Endothelial cell of hepatic sinusoid (primary cell): ENCODE measurements around the gene GPD1.

Source experiments
- in situ Hi-C: cut with HindIII; loops from 2 replicates; pipeline ENCODE4 v1.10.0; 2017; ENCODE audit warnings: low sequenced_read_pairs

GPD1 gene

DNA sequence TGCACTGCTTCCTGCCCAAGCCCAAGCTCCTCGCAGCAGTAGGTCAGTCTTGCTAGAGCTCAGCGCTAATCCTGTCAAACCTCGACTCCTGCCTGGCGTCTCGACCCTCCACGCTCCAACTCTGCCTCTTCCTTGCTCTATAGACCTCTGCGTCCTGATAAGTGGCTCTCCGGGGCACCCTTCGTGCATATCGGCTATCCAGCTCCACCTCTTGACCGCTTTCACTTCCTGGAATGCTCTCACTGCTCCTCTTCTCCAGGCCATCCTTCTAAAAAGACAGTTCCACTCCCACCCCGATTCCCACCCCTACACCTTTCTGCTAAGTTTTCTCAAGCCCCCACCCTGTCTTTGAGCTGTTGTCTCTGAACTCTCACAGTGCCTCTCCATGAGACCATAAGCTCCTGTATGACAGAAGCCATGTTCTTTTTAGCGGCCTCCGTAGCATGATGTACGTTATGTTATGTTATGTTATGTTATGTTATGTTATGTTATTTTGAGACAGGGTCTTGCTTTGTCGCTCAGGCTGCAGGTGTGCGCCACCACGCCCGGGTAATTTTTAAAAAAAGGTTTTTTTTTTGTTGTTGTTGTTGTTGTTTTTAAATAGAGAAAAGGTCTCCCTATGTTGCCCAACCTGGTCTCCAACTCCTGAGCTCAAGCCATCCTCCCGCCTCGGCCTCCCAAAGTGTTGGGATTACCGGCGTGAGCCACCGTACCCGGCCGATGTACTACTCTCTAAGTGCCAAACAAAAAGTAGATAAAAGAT is 8.8 kb downstream of the GPD1 start:
- in situ Hi-C loops: no loop called here

GRCh38 chr12:50117057-50117622 is 13.3 kb downstream of the GPD1 start:
- in situ Hi-C loops: no loop called here

- in situ Hi-C loops: no loop called here
Measured at GRCh38 chr12:50119387-50119786, 15.6 kb downstream of the GPD1 start.

DNA sequence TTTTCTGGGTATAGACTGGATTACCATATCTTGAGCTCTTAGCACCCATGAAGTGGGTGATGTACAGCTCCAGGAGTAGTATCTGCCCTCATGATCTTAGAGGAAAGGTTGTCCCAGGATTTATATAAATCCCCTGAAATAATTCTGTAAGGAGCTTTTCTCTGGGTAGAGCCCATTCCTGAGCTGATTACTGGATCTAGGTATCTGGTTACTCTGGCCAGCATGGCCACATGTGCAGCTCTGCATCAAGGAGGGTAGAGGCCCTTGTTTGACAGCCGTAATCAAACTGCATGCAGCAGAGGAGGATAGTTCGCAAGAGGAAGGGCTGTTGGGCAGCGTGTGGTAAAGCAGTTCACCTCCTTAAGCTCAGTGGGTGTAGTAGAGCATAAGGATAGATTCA is 16.7 kb downstream of the GPD1 start:
- in situ Hi-C loops: no loop called here

DNA sequence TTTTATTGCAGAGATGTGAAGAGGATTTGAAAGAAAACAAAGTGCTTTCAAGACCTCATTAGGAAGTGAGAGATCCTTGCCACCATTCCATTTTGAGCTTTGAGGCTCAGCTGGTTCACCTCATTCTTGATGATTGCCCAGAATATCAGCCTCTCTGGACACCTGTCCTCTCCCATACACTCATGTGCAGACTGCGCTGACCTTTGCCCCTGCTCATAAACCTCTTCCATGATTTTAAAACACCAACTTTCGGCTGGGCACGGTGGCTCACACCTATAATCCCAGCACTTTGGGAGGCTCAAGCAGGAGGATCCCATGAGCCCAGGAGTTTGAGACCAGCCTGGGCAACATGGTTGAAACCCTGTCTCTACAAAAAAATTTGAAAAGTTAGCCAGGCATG is 17.1 kb downstream of the GPD1 start:
- in situ Hi-C loops: no loop called here

- in situ Hi-C loops: no loop called here
Measured at GRCh38 chr12:50121641-50122040, 17.8 kb downstream of the GPD1 start.

- in situ Hi-C loops: no loop called here
Measured at GRCh38 chr12:50123203-50123602, 19.4 kb downstream of the GPD1 start.

GRCh38 chr12:50127546-50127945 is 23.7 kb downstream of the GPD1 start:
- in situ Hi-C loops: no loop called here

DNA sequence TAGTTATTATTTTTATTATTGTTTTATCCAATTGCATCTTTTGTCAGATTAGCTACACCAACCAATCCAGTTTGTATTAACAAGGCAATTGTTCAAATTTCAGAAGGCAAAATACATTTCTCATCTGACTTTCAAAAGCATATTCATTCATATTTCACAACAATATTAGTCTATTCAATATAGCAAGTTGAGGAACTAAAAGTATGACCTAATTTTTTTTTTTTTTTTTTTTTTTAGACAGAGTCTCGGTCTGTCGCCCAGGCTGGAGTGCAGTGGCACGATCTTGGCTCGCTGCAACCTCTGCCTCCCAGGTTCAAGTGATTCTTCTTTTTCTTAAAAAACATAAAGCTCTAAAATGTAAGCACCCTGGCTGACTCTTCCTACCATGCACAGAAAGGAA is 25.5 kb downstream of the GPD1 start:
- in situ Hi-C loops: no loop called here

- in situ Hi-C loops: no loop called here
Measured at GRCh38 chr12:50132505-50133135, 28.8 kb downstream of the GPD1 start.

DNA sequence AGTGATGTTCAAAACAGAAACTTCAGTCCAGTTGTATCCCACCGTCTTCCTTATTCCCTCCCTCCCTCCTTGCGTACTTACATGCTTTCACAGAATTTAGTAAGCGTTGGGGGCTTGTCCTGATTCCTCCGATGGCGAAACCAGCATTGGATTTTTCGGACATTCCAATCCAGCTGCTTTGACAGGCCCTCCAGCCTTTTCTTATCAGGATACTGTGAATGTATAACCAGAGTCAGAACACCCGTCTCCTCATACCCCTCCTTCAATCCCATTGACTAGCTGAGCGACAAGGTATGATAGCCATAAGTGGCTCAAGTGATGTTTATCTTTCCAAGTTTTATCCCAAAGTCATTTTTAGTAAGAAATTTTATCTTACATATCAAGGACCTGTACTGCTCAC is 39.2 kb downstream of the GPD1 start:
- in situ Hi-C loops: no loop called here

DNA sequence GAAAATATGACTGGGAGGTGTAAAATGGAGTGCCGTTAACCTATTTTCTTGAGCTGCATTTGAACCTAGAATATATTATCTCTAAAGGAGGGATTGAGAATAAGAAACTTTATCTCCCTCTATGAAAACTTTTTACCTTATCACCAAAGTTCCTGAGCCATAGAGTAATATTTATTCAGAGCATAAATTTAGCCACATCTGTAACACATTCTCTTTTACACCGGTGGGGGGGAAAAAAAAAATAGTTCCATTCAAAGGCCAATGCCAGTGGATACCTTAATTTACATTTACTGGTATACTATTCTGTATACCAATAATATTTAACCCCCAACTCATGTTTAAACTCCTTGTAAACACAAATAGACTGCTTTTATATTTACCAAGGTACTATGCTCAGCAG is 41.6 kb downstream of the GPD1 start:
- in situ Hi-C loops: loop anchor here (5.0 kb wide), 1 partner anchor 52 kb away; no protein-coding TSS in a partner anchor

DNA sequence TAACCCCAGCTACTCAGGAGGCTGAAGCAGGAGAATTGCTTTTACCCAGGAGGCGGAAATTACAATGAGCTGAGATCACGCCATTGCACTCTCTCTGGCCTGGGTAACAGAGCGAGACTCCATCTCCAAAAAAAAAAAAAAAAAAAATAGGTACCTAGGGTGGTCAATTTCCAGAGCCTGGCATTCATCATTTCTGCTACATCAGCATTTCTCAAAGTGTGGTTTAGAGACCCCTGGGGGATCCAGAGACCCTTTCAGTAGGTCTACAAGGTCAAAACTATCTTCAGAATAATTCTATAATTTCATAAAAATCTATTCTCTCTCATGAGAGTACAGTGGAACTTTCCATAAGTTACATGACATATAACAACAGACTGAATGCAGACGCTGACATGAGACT is 43.5 kb downstream of the GPD1 start:
- in situ Hi-C loops: loop anchor here (5.0 kb wide), 1 partner anchor 50 kb away; no protein-coding TSS in a partner anchor

- in situ Hi-C loops: loop anchor here (5.0 kb wide), 1 partner anchor 49 kb away; no protein-coding TSS in a partner anchor
Measured at GRCh38 chr12:50148011-50148410, 44.2 kb downstream of the GPD1 start.

DNA sequence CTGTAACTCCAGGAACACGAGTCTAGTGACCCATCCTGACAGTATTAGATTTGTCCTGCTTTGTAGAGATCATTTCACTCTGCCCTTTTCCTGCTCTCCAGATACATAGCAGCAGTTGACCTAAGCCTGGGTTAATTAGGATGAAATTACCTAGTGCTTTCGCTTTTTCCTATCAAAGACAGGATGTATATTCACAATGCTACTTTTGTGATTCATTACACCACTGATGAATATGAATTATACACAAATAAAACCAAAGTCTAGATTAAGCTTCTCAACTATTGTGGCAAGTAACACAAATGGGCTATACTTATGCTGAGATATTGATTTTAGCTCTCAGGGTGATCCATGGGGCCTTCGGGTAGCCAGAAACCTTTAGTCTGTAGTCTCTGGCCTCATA is 45.5 kb downstream of the GPD1 start:
- in situ Hi-C loops: loop anchor here (5.0 kb wide), 1 partner anchor 48 kb away; no protein-coding TSS in a partner anchor

GRCh38 chr12:50151047-50151687 is 47.4 kb downstream of the GPD1 start:
- in situ Hi-C loops: loop anchor here (5.0 kb wide), 1 partner anchor 44 kb away; no protein-coding TSS in a partner anchor

DNA sequence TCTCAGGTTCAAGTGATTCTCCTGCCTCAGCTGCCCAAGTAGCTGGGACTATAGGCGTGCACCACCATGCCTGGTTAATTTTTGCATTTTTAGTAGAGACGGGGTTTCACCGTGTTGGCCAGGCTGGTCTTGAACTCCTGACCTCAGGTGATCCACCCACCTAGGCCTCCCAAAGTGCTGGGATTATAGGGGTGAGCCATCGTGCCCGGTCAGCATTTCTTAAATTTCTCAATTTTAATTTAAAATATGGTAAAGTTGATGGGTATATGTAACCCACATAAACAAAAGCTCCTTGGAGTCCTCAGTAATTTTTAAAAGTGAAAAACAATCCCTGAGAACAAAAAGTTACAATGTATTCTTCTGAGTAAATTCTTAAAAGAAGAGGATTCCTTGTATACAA is 51.1 kb downstream of the GPD1 start:
- in situ Hi-C loops: loop anchor here (5.0 kb wide), 1 partner anchor 48 kb away; no protein-coding TSS in a partner anchor

GRCh38 chr12:50156641-50157040 is 52.8 kb downstream of the GPD1 start:
- in situ Hi-C loops: no loop called here

- in situ Hi-C loops: no loop called here
Measured at GRCh38 chr12:50157259-50157658, 53.5 kb downstream of the GPD1 start.

GRCh38 chr12:50160643-50161042 is 56.8 kb downstream of the GPD1 start:
- in situ Hi-C loops: no loop called here
